ENCODE data around the gene C14orf132.
"Not testable (repeated sequence)": the region's sequence is repeated elsewhere in the genome, so short reads cannot be mapped to it uniquely, and the experiment has no call there.

Gene C14orf132

DNA sequence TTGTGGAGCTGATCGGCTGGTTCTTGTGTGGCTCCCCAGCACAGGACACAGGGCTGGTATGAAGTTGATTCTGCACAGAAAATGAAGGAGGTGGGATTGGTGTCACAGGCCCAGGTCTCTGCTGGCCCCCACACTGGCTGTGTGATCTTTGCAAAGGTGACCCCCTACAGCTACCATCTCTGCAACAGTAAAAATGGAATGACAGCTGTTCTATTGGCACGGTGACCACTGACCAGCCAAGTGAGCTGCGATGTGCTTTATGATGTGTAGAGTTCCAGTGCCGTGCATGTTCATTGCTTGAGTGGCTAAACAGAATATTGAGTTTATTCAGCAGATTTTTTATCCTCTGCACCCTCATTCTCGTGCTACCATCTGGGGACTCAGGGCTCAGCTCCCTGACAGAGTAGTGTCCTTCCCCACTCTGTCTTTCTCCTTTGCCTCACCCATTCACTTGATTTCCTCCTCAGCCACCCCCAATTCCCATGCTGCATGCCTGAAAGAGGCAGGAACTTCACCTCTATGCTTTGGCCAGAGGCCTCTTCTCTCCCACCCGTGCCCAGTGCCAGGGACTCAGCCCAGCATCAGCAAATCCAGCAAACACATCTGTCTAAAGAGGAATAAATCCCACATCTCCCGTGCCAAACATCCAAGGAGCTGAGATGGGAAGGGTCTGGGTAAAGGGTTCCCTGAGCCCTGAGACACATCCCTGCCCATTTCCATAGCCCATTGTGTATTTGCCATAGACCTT, 21.2 kb downstream of the C14orf132 start:
- DNase-seq, result no peak

DNA sequence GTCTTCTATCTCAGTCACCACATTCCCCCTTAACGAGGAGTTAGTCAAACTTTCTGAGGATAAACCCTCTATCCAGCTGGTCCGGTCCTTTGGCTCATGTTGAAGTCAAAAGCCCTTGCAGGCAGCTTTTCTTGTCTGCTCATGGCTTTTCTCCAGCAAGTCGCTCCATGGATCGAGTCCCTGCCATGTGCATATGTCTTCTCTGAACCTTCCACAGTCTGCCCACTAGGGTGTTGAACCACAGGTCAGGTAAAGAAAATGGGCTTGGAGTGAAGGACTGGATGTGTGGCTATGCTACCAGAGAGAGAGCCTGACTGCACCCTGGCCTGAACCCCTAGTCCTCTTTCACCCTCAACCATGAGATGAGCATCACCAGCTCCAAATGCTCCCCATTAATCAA, 22.8 kb downstream of the C14orf132 start:
- no peak for DNase-seq

DNA sequence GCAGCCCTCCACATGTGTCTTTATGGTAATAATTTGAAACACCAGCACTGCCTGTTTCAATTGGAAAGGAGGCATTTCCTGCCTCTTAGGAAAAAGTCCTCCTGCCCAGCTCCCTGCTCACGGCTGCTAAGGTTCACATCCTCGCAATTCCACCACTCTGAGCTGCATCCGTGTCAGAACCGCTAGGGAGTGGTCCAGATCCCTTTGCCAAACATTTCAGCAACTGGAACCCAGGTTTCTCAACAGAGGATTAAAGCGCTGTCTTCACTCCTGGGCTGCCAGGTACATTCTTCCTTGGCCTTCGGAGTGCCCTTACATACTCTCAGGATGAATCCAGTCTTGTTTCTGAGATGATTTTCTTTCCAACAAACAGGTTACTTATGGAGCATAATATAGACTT, 23.3 kb downstream of the C14orf132 start:
- no peak for DNase-seq

DNA sequence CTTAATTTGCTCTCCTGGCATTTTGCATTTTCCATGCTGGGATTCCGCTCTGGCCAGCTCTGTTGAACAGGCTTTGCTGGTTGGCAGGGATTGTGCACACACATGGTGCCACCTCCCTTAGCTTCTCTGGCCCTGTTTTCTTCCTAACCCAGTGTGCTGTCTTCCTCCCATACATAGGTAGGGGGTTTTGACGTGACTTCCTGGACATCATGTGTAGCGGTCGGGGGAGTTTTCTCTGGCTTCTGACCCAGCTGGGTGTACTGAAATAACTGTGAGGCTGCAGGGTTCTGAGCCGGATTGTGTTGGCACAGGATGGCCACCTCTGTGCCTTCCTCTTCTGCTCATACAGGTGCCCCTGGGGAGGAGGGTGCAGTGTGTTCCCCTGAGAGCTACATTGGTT, 25.7 kb downstream of the C14orf132 start:
- no peak for DNase-seq

DNA sequence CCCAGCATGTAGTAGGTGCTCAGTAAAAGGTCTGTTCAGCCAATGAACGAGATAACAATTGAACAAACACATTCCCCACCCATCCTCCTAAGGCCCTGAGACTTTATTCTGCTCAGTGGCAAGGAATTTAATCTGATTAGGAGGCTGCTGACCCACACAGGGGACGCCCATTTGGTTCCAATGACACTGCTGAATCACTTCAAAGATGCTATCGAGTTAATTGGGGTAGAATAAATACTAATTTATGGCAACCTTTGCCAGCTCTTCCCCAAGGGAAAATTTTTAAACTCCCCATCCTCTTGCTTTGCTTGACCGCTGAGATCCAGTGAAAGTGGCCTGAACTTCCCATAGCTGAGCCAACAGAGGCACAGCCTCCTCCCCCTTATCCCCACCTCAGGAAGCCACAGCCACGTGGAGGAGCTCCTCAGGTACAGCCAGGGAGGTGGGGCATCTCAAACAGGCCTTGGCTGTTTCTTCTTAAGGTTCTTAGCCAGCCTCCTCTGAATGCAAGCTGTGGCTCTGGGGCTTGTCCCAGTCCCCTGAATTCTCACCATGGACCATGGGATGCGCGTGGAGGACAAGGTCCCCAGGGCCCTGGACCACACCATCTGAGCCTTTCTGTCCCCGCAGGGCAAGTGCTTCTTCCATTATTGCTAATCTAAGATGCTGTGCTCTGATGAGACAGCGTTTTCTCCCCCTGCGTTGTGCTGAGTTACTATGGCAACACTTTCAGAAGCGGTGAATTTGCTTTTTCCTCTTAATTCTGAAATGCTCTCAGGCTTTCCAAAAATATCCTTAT, 26.7 kb downstream of the C14orf132 start:
- no peak for DNase-seq

DNA sequence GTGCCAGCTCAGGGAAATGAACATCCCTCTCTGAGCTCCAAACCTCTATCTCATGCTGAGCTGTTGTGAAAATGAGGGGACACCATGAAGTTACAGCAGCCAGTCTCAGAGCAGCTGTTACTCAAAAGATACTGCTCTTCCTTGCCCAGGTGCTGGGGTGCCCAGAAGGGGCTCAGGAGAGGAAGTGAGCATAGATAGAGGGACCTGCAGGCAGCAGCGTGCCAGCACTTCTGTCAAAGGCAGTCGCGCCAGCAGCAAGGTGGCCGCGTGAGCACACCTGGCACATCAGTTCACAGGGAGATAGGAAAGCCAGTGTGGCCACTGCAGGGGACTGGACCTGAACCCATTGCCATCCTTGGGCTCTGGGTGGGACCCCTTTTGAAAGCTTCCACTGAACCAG, 27.8 kb downstream of the C14orf132 start:
- DNase-seq, result no peak

DNA sequence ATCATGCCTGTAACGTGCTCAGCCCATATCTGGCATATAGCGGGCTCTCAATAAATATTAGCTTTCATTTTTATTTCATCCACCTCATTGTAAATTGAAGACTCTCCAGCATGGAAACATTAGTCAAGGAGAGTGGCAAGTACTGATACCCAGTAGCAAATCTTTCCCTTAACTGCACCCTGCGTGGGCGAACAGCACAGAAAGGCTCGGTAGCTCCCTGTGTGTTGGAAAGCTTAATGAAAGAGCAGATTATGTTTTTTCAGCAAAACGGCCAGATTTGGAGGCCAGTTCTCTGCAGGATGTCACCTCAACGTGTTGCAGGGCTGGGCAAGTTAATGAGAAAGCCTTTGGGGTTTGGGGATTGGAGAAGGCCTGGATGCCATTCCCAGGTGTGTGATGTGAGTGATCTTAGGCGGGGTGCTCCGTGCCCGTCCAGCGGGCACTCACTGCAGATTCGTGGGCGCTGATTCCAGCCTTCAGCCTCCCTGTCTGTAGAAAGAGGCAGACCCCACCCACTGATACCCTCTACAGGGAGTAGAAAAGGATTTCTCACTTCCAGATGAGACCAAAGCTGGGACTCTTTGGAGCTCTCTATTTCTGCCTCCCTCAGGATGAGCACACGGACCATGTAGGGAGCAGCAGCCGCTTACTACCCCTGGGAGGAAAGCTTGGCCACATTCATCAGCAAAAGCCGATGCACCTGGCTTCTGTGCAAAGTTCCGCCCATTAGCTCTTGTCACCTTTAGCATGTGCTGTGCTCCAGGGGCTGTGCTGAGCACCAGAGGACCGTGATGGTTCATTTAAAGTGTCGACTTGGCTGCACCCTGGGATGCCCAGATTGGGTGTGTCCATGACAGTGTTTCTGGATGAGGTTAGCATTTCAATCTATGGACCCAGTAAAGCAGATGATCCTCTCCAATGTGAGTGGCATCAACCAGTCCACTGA, 29.1 kb downstream of the C14orf132 start:
- no peak for DNase-seq

DNA sequence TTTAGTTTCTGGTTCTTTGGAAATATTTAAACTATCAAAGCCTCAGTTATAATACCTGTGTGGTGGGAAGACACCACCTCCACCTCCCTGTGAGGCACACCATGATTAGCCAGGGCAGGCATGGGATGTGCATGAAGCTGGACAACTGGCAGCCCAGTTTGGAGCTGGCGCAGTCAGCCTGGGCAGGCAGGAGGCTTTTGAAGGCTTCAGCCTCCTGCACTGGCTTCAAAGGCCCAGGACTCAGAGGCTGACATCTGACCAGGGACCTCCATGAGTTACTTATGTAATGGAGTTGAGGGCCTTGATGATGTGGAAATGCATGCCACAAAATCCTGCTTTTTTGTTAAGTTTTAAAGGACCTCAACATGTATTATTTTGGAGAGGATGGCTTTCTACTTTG, 30.3 kb downstream of the C14orf132 start:
- DNase-seq, result no peak

DNA sequence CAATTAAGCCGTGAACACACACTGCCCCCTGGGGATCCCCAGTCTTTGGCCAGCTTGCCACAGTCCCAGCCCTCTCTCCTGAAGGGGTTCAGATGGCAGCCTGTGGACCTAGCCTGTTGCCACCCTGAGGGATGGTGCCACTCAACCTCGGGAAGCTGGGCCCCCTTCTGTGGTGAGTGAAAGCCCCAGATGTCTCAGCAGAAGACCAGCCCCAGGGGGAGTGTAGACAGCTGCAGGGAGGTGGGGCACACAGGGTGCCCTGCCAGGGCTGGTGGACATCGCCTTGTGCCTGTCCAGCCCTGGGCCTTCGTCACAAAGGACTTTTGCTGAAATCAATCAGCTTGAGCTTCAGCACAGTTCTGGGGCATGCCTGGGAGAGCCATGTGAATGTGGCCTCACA, 32.4 kb downstream of the C14orf132 start:
- DNase-seq, result no peak

DNA sequence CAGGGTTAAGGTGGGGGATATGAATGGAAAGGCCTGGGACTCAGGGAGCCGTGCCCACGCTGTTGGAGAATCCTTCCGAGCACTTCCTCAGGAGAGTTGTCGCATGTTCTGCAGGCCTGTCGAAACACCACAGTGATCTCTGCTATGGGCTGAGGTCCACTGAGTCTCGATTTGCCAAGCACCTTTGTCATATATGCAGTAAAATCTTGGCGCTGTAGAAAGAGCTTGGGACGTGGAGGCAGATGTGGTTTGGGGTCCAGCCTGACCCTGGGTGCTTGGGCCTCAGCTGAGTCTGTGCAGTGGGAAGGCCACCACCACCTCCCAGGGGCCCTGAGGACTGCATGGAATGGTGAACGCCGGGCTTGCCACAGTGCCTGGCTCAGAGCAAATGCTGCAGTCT, 32.9 kb downstream of the C14orf132 start:
- no peak for DNase-seq

DNA sequence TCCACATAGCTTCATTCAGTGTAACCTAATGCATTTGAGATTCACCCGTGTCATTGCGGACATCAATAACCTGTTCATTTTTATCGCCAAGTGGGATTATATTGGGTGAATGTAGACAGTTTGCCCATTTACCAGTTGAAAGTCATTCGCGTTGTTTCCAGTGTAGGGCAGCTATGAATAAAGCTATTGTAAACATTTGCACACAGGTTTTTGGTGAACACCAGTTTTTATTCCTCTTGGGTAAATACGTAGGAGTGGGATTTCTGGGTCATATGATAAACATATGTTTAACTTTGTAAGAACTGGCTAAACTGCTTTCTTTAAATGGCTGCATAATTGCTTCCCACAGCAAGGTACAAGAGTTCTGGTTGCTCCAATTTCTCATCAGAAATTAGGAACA, 33.6 kb downstream of the C14orf132 start:
- no peak for DNase-seq

DNA sequence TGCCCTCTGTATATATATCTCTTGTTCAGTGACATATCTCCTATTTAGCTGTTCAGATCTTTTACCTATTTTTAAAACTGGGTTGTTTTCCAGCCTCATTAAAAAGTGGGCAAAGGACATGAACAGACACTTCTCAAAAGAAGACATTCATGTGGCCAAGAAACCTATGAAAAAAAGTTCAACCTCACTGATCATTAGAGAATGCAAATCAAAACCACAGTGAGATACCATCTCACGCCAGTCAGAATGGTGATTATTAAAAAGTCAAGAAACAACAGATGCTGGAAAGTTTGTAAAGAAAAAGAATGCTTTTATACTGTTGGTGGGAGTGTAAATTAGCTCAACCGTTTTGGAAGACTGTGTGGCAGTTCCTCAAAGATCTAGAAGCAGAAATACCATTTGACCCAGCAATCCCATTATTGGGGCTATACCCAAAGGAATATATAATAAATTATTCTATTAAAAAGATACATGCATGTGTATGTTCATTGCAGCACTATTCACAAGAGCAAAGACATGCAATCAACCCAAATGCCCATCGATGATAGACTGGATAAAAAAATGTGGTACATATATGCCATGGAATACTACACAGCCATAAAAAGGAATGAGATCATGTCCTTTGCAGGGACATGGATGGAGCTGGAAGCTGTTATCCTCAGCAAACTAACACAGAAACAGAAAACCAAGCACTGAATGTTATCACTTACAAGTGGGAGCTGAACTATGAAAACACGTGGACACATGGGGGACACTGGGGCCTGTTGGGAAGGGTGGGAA, 34.3 kb downstream of the C14orf132 start:
- not testable (repeated sequence) for DNase-seq

DNA sequence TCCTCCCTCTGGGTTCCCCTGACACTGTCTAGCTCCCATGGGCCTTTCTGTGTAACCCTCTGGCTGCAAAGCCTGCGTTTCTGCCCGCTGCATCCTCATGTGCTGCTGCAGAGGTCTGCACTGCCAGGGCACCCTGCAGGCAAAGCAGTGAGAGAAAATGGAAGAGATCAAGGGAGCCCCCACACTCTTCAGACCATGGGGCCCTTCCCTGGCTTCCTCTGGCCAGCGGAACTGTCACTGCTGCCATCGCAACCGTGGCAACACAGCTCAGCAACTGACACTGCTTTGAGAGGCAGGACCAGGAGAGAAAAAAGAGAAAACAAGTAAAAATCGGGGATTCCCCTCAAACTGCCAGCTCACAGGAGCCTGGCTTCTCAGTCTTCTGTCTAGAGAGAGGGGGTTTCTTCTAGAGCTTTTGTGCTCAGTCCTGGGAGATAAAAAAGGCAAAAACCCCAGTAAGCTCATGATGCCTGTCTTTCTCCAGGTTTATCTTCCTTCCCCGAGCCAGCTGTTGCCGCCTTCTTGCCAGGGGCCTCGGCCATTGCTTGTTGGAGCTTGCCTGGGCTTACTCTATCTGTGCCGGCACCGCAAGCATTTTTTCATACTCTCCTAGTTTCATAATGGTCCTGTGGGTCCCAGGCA, 38.9 kb downstream of the C14orf132 start:
- no peak for DNase-seq

DNA sequence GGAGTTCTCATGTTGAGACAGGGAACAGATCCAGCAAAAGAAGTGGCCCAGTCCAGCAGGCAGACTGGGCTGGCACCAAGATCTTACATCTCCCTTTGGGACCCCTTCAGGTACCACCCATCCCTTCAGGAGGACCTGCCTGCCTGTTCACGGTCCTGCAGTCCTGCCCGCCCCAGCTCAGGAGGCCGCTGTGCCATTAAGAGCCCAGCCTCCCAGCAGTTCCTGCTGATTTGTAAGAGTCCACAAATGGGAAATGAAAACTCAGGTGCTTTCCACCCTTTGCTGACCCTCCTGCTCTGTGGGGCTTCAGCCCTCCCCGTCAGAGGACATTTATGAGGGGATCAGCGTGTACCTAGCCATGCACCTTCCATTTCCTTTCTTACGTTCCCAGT, 39.5 kb downstream of the C14orf132 start:
- DNase-seq, result no peak

DNA sequence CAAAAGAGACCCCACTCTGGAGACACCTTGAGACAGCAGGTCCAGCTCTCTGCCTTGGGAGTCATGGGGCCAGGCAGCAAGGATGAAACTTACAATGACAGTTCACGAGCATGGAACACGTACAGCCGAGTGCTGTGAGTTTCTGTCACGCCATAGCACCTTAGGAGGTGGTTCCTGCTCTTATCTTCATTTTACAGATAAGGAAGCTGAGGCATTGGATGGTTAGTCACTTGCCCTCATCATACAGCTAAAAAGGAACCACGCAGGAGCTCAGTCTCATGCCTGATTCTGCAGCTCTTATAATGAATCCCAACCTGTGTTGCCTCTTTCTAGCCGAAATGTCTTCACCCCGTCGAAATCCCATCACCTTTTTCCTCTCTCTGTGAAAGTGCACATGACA, 39.9 kb downstream of the C14orf132 start:
- no peak for DNase-seq

DNA sequence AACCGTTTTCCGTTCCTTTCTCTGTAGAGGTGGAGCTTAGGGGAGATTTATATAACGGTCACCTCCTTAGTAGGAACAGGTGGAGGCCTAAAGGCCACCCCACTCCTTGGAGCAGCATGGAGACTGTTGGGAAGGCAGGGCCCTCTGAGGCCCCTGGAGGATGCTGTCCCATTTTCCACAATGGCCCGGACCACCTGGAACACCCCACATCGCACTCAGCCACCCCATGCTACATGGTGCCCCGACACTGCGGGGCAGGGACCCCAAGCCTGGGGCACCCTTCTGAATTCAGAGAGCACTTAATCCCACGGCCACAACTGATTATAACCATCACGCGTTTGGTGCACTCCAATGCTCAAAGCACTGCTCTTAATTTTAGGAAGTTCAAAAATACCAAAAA, 41.4 kb downstream of the C14orf132 start:
- DNase-seq, result no peak

DNA sequence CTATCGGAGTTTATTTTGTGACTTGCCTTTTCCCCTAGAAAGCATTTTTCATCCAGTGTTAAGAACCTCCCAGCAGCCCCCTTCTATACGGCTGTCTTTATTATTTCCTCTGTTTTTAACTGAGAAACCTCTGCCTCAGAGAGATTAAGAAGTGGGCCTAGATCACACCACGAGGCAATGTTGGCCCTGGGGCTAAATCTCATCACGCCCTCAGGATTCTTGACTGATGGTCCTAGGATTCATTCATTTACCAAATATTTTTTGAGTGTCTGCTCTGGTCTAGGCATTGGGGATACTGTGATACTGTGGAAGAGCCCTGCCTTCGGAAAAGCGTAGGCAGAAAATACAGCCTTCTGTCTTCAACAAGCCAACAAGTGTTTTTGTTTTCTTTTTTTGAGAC, 42.1 kb downstream of the C14orf132 start:
- no peak for DNase-seq

DNA sequence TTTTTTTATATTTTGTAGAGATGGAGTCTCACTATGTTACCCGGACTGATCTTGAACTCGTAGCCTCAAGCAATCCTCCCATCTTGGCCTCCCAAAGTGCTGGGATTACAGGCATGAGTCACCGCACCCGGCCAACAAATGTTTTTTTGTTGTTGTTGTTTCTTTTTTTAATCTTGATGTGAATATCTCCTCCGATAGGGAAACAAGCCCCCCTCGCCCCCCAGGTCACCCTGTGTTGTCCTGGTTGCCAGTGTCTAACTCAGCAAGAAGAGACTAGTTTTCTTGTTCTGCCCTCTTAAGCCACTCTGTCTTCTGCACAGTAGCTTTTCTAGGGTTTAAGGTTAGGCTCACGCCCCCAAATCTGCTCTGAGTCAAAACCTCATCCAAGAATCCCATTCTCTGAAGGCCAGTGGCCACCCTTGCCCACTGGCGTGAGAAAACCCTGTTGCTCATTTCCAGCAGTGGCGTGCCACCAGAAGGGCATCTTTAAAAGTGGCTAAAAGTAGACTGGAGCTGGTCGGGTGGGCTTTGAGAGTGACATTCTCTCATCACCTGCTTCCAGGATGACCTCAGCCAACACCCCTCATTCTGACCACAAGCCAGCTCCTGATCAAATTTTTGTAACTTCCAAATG, 42.7 kb downstream of the C14orf132 start:
- no peak for DNase-seq

DNA sequence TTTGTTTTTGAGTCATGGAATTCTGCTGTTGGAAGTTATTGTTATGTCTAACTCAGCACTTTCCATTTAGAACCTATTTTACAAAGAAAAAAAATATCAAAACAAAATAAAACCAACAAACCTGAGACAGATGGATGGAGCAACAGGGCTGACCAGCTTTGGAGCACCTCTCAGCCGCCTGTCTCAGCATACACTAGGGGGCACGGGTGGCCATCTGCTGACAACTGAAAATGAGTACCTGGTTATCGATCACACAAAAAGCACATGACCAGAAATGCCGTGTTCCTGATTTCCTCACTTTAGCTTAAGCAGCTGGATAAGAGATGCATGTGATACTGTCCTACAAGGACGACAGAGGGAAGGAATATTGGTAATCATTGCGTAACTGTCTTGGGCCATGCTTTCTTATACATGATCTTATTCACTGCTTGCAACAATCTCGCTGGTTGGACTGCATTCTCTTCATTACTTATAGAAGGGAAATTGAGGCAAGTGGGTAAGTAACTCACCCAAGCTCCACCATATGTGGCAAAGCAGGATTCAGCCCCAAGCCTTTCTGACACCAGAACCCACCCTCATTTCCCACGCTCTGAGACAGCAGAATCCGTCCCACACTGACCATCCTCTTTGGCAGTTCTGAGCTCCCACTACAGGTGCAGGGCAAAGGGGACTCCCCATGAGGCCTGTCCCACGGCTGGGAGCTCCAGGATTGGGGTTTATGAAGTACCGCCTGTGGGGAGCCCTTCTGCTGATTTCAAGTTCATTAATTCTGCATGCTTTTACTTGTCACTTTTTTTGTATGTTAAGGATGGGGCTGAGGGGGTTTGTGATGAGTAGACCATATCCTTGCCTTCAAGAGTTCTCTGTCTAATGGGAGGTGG, 43.5 kb downstream of the C14orf132 start:
- DNase-seq, result no peak

DNA sequence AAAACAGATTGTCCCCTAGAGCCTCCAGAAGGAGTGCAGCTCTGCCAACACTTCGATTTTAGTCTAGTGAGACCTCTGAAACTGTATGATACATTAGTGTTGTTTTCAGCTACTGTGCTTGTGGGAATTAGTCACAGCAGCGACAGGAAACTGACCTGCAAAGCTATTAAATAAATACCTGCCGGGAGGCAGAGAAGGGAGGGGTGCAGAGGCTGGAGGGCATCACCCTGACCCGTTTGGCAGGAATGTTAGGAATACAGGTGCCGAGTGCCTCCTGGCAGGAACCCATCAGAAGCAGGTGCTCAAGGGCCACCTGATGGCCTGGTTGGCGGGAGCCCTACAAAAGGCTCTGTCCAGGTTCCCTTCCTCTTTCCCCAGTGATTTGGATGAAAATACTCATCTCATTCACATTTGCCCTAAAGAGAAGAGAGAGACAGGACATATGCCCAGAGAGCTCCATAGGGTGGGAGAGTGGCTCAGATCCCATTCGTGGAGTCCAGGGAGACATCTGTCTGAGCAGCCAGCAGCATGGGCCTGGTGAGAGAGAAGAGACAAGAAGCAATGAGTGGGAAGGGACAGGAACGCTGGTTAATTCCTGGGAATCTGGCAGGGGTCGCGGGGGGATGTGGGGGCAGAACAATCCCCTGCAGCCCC, 44.6 kb downstream of the C14orf132 start:
- no peak for DNase-seq

All from NCI-H2081 treated with DMSO at 0.1 percent for 48 hours (cell line).